Ishikawa (cell line): Measurements from ENCODE around the gene LYSMD2.

Experiments
- CEBPB ChIP-seq: IDR thresholded peaks from 2 replicates; pipeline ENCODE4 v1.6.1; 2012
- CREB1 ChIP-seq: IDR thresholded peaks from 2 replicates; pipeline ENCODE4 v1.6.1; 2012; ENCODE audit warnings: low read depth
- EGR1 ChIP-seq: IDR thresholded peaks from 2 replicates; pipeline ENCODE4 v1.6.1; 2012
- EP300 ChIP-seq: IDR thresholded peaks from 2 replicates; pipeline ENCODE4 v1.6.1; 2012; ENCODE audit warnings: borderline replicate concordance
- FOXM1 ChIP-seq: IDR thresholded peaks from 2 replicates; pipeline ENCODE4 v1.6.1; 2012; ENCODE audit warnings: low read depth, borderline replicate concordance
- RAD21 ChIP-seq: IDR thresholded peaks from 2 replicates; pipeline ENCODE4 v1.6.1; 2012; ENCODE audit warnings: low read depth
- TAF1 ChIP-seq: IDR thresholded peaks from 2 replicates; pipeline ENCODE4 v1.6.1; 2012; ENCODE audit warnings: low read depth, mild to moderate bottlenecking
- TCF12 ChIP-seq: IDR thresholded peaks from 2 replicates; pipeline ENCODE4 v1.6.1; 2012; ENCODE audit warnings: low read depth
- TEAD4 ChIP-seq: IDR thresholded peaks from 2 replicates; pipeline ENCODE4 v1.6.1; 2012
- YY1 ChIP-seq: IDR thresholded peaks from 2 replicates; pipeline ENCODE4 v1.6.1; 2012; ENCODE audit warnings: low read depth
- ZBTB7A ChIP-seq: IDR thresholded peaks from 2 replicates; pipeline ENCODE4 v1.6.1; 2012; ENCODE audit warnings: low read depth
- TF ChIP-seq, protein P1 (sequence below): IDR thresholded peaks from 2 replicates; pipeline ENCODE4 v1.6.1; 2012; ENCODE audit warnings: low read depth, mild to moderate bottlenecking
- TF ChIP-seq, protein P2 (sequence below): IDR thresholded peaks from 2 replicates; pipeline ENCODE4 v1.6.1; 2012
- TF ChIP-seq, protein P3 (sequence below): IDR thresholded peaks from 2 replicates; pipeline ENCODE4 v1.6.1; 2012

DNA sequence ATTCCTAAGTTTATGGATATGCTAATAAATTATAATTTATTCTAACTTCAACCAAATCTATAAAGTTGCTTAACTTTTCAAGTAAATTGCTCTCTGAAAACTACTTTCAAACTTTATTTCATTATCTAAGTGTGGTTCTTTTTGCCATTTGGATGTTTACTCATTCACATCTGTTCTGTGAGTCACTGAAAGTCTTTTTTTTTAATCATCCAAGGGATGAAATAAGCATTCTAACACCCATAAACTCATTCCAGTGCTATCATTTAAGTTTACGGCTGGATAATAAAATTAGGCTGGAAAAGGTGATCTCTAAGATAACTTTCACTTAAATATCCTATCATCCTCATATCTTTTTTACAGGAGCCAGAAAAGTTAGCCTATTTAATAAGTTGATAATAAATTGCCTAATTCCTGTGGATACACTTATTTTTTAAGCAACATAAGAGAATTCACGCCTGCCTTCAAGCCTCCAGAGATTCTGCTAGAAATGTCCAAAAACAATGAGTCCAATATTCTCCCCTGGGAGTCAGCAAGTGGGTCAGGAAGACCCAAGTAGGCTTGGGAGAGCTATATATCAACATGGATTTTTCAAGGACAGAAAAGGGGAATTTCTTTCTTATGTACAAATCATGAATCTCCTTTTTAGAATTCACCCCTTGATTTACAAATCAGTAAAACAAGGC lies 30.4 kb downstream of the LYSMD2 start:
- TF ChIP-seq CEBPB: no peak
- no peak for TF ChIP-seq RAD21
- TF ChIP-seq, protein P1, sequence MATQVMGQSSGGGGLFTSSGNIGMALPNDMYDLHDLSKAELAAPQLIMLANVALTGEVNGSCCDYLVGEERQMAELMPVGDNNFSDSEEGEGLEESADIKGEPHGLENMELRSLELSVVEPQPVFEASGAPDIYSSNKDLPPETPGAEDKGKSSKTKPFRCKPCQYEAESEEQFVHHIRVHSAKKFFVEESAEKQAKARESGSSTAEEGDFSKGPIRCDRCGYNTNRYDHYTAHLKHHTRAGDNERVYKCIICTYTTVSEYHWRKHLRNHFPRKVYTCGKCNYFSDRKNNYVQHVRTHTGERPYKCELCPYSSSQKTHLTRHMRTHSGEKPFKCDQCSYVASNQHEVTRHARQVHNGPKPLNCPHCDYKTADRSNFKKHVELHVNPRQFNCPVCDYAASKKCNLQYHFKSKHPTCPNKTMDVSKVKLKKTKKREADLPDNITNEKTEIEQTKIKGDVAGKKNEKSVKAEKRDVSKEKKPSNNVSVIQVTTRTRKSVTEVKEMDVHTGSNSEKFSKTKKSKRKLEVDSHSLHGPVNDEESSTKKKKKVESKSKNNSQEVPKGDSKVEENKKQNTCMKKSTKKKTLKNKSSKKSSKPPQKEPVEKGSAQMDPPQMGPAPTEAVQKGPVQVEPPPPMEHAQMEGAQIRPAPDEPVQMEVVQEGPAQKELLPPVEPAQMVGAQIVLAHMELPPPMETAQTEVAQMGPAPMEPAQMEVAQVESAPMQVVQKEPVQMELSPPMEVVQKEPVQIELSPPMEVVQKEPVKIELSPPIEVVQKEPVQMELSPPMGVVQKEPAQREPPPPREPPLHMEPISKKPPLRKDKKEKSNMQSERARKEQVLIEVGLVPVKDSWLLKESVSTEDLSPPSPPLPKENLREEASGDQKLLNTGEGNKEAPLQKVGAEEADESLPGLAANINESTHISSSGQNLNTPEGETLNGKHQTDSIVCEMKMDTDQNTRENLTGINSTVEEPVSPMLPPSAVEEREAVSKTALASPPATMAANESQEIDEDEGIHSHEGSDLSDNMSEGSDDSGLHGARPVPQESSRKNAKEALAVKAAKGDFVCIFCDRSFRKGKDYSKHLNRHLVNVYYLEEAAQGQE: no peak
- TF ChIP-seq TAF1: no peak
- TF ChIP-seq EP300: no peak
- TF ChIP-seq, protein P2, sequence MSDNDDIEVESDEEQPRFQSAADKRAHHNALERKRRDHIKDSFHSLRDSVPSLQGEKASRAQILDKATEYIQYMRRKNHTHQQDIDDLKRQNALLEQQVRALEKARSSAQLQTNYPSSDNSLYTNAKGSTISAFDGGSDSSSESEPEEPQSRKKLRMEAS: no peak
- TF ChIP-seq FOXM1: no peak
- TF ChIP-seq, protein P3, sequence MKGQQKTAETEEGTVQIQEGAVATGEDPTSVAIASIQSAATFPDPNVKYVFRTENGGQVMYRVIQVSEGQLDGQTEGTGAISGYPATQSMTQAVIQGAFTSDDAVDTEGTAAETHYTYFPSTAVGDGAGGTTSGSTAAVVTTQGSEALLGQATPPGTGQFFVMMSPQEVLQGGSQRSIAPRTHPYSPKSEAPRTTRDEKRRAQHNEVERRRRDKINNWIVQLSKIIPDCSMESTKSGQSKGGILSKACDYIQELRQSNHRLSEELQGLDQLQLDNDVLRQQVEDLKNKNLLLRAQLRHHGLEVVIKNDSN: no peak
- no peak for TF ChIP-seq ZBTB7A
- no peak for TF ChIP-seq YY1
- no peak for TF ChIP-seq CREB1
- no peak for TF ChIP-seq TCF12
- no peak for TF ChIP-seq TEAD4
- no peak for TF ChIP-seq EGR1
